HG02852 (cell line): Measurements from ENCODE around the gene G2E3.
"Not testable (repeated sequence)": the region's sequence is repeated elsewhere in the genome, so short reads cannot be mapped to it uniquely, and the experiment has no call there.

Experiments
- ATAC-seq: cut with Tn5 transposase; IDR thresholded peaks from one replicate; pipeline ENCODE4 v1.9.1; 2021; ENCODE audit warnings: mild to moderate bottlenecking, moderate library complexity; ENCODE audit not compliant: unreplicated experiment

The G2E3 gene

GRCh38 chr14:30558362-30558674, 640 bp upstream of the G2E3 start:
- ATAC-seq = no peak

- ATAC-seq = peak; percentile 26
Observed at GRCh38 chr14:30559638-30560091, 707 bp downstream of the G2E3 start.

- no peak for ATAC-seq
Observed at GRCh38 chr14:30560581-30560980, 1.6 kb downstream of the G2E3 start.

GRCh38 chr14:30564235-30564867, 5.4 kb downstream of the G2E3 start:
- no peak for ATAC-seq

- no peak for ATAC-seq
Observed at GRCh38 chr14:30564868-30565248, 5.9 kb downstream of the G2E3 start.

- no peak for ATAC-seq
Observed at GRCh38 chr14:30569216-30569902, 10.4 kb downstream of the G2E3 start.

- no peak for ATAC-seq
Observed at GRCh38 chr14:30569903-30570226, 10.9 kb downstream of the G2E3 start.

GRCh38 chr14:30572237-30572636, 13.3 kb downstream of the G2E3 start:
- no peak for ATAC-seq

- no peak for ATAC-seq
Observed at GRCh38 chr14:30572771-30573170, 13.8 kb downstream of the G2E3 start.

GRCh38 chr14:30573226-30573814, 14.4 kb downstream of the G2E3 start:
- ATAC-seq = no peak

GRCh38 chr14:30573966-30574365, 15.0 kb downstream of the G2E3 start:
- no peak for ATAC-seq

GRCh38 chr14:30574777-30575176, 15.8 kb downstream of the G2E3 start:
- not testable (repeated sequence) for ATAC-seq

- not testable (repeated sequence) for ATAC-seq
Observed at GRCh38 chr14:30576333-30576732, 17.4 kb downstream of the G2E3 start.

- ATAC-seq = no peak
Observed at GRCh38 chr14:30580616-30581282, 21.8 kb downstream of the G2E3 start.

GRCh38 chr14:30581283-30581625, 22.3 kb downstream of the G2E3 start:
- ATAC-seq = no peak

- no peak for ATAC-seq
Observed at GRCh38 chr14:30582376-30582775, 23.4 kb downstream of the G2E3 start.

GRCh38 chr14:30584058-30584630, 25.2 kb downstream of the G2E3 start:
- no peak for ATAC-seq

- no peak for ATAC-seq
Observed at GRCh38 chr14:30585204-30585603, 26.2 kb downstream of the G2E3 start.

GRCh38 chr14:30587141-30587540, 28.2 kb downstream of the G2E3 start:
- no peak for ATAC-seq

- no peak for ATAC-seq
Observed at GRCh38 chr14:30588873-30589272, 29.9 kb downstream of the G2E3 start.

GRCh38 chr14:30596935-30597334, 38.0 kb downstream of the G2E3 start:
- ATAC-seq = no peak

GRCh38 chr14:30597504-30597903, 38.5 kb downstream of the G2E3 start:
- ATAC-seq = no peak
